Measurements from ENCODE around the gene KCND1. TPM values are rescaled to one million over a fixed set of nuclear protein-coding genes. Genes with fewer than 3 reads are reported as not detected.

KCND1 gene
- total and polyA plus RNA-seq, 7 donors, result 0.03 to 0.44 (median 0.30) TPM

DNA sequence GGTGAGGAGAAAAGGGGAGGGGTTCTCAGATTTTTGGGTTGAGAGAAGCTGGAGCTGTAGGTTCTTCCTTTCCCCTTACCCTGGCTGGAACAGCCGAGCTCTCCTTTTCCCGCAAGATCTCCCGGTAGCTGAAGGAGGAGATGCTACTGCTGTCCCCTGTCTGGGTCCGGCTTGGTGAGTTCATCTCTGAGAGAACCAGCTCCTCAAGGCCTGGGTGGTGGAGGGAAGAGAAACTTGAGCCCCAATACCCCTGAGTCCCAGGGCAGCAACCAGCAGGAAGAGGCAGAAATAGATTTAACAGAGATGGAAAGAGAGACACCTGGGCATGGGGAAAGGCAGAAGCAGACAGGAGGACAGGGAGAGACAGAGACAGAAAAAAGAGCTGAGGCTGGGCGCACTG, 6.6 kb upstream of the KCND1 start:
- Histone ChIP-seq H3K4me3 (no peak overlapping the region), H3K4me1 (no peaks in the 10 kb centered on the region), H3K9me3 (no peaks in the 10 kb centered on the region), H3K36me3 (ENCODE audit: insufficient read depth in 1 of 2, low read depth in 1 of 2) (peaks cover 2 to 71% of the 10 kb centered on the region in 2 donors), H3K27ac (no peak overlapping the region), H3K27me3 (ENCODE audit: insufficient read depth in 3 of 3, low read length in 2 of 3) (peaks cover 0 to 4% (median 0%) of the 10 kb centered on the region in 3 donors)
- WGBS, 3 donors, result 83 to 97% (median 94%) methylated on average over 3 to 5 of the region's 5 CpGs
- no peak for TF ChIP-seq CTCF (IDR thresholded peaks at IDR 0.05)
- no peak for DNase-seq
- intact Hi-C loops (cut with DNase I), result loop anchor here in 1 of 2 donors (10.0 kb wide), 1 partner anchor 67 kb away; the partner anchor contains the start of gene TFE3
- no peak for ATAC-seq

DNA sequence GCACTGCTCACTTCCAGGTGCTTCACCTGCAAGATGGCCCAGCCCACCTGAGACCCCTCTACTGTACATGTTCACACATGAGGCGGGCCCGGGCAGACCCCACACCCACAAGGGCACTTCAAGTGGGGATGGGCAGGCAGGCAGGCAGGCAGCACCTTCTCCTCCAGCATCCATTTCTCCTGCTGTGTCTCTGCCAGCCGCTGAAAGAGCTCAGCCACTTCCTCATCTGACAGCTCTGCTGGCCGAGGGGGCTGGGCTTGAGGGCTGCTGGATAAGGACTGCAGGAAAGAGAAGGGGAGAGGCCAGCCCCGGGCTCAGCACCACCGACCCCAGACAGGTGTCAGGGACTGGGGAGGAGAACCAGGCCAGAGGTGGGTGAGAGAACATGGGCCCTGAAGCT, 4.4 kb upstream of the KCND1 start:
- peaks cover 0 to 50% of the 10 kb centered on the region in 2 donors for H3K36me3 ChIP-seq (ENCODE audit: insufficient read depth in 1 of 2, low read depth in 1 of 2)
- no peak for TF ChIP-seq CTCF (IDR thresholded peaks at IDR 0.05)
- 67 to 77% (median 75%) methylated on average over 5 to 6 of the region's 6 CpGs for WGBS, 3 donors

DNA sequence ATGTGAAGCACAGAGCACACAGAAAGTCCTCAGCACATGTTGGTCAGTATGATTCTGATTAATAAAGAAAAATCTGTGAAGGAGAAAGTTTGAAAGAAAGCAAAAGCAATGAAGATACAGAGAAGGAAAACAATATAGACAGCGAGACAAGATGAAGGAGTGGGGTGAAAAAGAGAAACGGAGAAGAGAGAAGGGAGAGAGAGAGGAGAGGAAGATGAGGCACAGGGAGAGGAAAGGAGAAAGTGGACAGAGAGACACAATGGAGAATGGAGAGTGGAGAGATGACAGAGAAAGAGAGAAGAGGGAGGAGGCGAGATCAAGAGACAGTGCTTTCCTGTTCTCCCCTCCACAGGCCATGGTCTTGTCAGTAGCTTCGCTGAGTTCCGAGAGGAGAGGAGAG, 3.9 kb upstream of the KCND1 start:
- no peaks in the 10 kb centered on the region for H3K4me1 ChIP-seq
- WGBS, 3 donors, result 76 to 100% (median 92%) methylated on average over 2 to 5 of the region's 5 CpGs
- H3K4me3 ChIP-seq, result no peak overlapping the region
- no peaks in the 10 kb centered on the region for H3K9me3 ChIP-seq
- intact Hi-C loops (cut with DNase I), result loop anchor here in 1 of 2 donors (10.0 kb wide), 1 partner anchor 69 kb away; the partner anchor contains the start of gene TFE3
- peaks cover 0 to 44% of the 10 kb centered on the region in 2 donors for H3K36me3 ChIP-seq (ENCODE audit: insufficient read depth in 1 of 2, low read depth in 1 of 2)
- H3K27ac ChIP-seq, result no peak overlapping the region
- no peak for TF ChIP-seq CTCF (IDR thresholded peaks at IDR 0.05)
- H3K27me3 ChIP-seq (ENCODE audit: insufficient read depth in 3 of 3, low read length in 2 of 3), result peaks cover 0 to 18% (median 0%) of the 10 kb centered on the region in 3 donors
- ATAC-seq (no peak), DNase-seq (no peak)

More for the DNA sequence above, 4.4 kb upstream of the KCND1 start:
- no peaks in the 10 kb centered on the region for H3K4me1 ChIP-seq
- no peak for ATAC-seq
- no peak overlapping the region for H3K27ac ChIP-seq
- DNase-seq, result no peak
- H3K9me3 ChIP-seq, result no peaks in the 10 kb centered on the region
- intact Hi-C loops (cut with DNase I), result loop anchor here in 1 of 2 donors (10.0 kb wide), 1 partner anchor 69 kb away; the partner anchor contains the start of gene TFE3
- no peak overlapping the region for H3K4me3 ChIP-seq
- H3K27me3 ChIP-seq (ENCODE audit: insufficient read depth in 3 of 3, low read length in 2 of 3), result peaks cover 0 to 18% (median 0%) of the 10 kb centered on the region in 3 donors

DNA sequence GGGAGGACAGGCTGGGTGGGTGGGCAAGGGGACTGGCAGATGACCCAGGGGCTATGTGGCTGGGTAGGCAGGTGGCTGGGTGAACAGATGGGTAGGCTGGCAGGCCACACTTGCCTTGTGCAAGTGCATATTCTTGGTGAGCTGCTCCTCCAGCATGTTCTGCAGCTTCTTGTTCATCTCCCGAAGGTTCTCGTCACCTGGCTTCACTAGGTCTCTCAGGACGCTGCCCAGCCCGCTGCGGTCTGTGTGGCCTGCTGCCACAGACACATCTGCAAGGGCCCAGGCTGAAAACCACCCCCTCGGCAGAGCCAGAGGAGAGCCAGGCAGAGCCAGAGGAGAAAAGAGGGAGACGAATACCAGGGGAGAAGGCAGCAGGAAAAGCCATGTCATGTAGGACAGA, 3.4 kb upstream of the KCND1 start:
- no peak for TF ChIP-seq CTCF (IDR thresholded peaks at IDR 0.05)
- WGBS, 3 donors, result 82 to 89% (median 85%) methylated on average over 6 to 7 of the region's 7 CpGs
- H3K4me3 ChIP-seq, result no peak overlapping the region
- intact Hi-C loops (cut with DNase I), result loop anchor here in 1 of 2 donors (10.0 kb wide), 1 partner anchor 70 kb away; the partner anchor contains the start of gene TFE3
- peaks cover 0 to 40% of the 10 kb centered on the region in 2 donors for H3K36me3 ChIP-seq (ENCODE audit: insufficient read depth in 1 of 2, low read depth in 1 of 2)
- H3K4me1 ChIP-seq, result no peaks in the 10 kb centered on the region
- no peak for ATAC-seq
- H3K9me3 ChIP-seq, result no peaks in the 10 kb centered on the region
- DNase-seq, result no peak
- H3K27ac ChIP-seq, result no peak overlapping the region
- peaks cover 0 to 18% (median 0%) of the 10 kb centered on the region in 3 donors for H3K27me3 ChIP-seq (ENCODE audit: insufficient read depth in 3 of 3, low read length in 2 of 3)

GRCh38 chrX:48974574-48974973, 2.9 kb upstream of the KCND1 start:
- Histone ChIP-seq H3K27me3 (ENCODE audit: insufficient read depth in 3 of 3, low read length in 2 of 3) (peaks cover 0 to 18% (median 0%) of the 10 kb centered on the region in 3 donors), H3K9me3 (no peaks in the 10 kb centered on the region), H3K36me3 (ENCODE audit: insufficient read depth in 1 of 2, low read depth in 1 of 2) (peaks cover 0 to 40% of the 10 kb centered on the region in 2 donors), H3K27ac (no peak overlapping the region), H3K4me3 (no peak overlapping the region), H3K4me1 (no peaks in the 10 kb centered on the region)
- ATAC-seq, result no peak
- no peak for DNase-seq
- intact Hi-C loops (cut with DNase I), result loop anchor here in 1 of 2 donors (10.0 kb wide), 1 partner anchor 70 kb away; the partner anchor contains the start of gene TFE3
- 79 to 95% (median 88%) methylated on average over 2 of the region's 2 CpGs for WGBS, 3 donors
- TF ChIP-seq CTCF (IDR thresholded peaks at IDR 0.05), result no peak

All from psoas muscle (tissue), 8 donors.